IMR-90 (cell line): ENCODE data around the gene THBS4. TPM values are rescaled to one million over a fixed set of nuclear protein-coding genes. Genes with fewer than 3 reads are reported as not detected.
A peak's percentile ranks its signal among the peaks of the same experiment; 100 is the strongest.

Experiments
- ATAC-seq: fragments of 200-7000 bp; cut with Tn5 transposase; 2 replicates; pipeline ENCODE4 v1.9.1; 2020; ENCODE audit warnings: low read depth, mild to moderate bottlenecking, moderate library complexity
- BruUV-seq: library from RNA; stranded (reverse); fragments of 400-500 nt; replicated peaks from 2 replicates; lab custom pipeline; 2021; lab: Mats Ljungman, UMichigan
- CTCF ChIA-PET: fragments of 300-600 bp; formaldehyde crosslinking; extraction: SDS; loops from one replicate; lab custom pipeline; 2021; ENCODE audit warnings: antibody characterized with exemption; lab: Yijun Ruan, JAX
- POLR2A ChIA-PET: fragments of 300-600 bp; sonication (Branson Sonifier 250); formaldehyde crosslinking; loops from one replicate; lab custom pipeline; 2022; ENCODE audit warnings: antibody characterized with exemption; ENCODE audit not compliant: unreplicated experiment; lab: Charles Lee
- DNase-seq: peaks from one replicate; pipeline ENCODE4 v3.0.0; 2013
- H2AFZ ChIP-seq: replicated peaks from 2 replicates; pipeline ENCODE3; 2013; ENCODE audit warnings: low read length, mild to moderate bottlenecking; ENCODE audit not compliant: poor library complexity
- H2AK5ac ChIP-seq: 2 replicates; pipeline ENCODE4 v1.6.1; 2013; ENCODE audit warnings: low read depth, low read length, inconsistent platforms
- H2AK9ac ChIP-seq: replicated peaks from 2 replicates; pipeline ENCODE3; 2013; ENCODE audit warnings: mild to moderate bottlenecking, low read depth, low read length, moderate library complexity; ENCODE audit not compliant: poor library complexity
- H2BK120ac ChIP-seq: 2 replicates; pipeline ENCODE4 v1.6.1; 2013; ENCODE audit warnings: low read depth, low read length, inconsistent platforms
- H2BK15ac ChIP-seq: 3 replicates; pipeline ENCODE4 v1.6.1; 2013; ENCODE audit warnings: low read depth, low read length, inconsistent platforms
- H2BK20ac ChIP-seq: 2 replicates; pipeline ENCODE4 v1.6.1; 2013; ENCODE audit warnings: low read depth, mild to moderate bottlenecking, inconsistent platforms, low read length, moderate library complexity
- H2BK5ac ChIP-seq: 2 replicates; pipeline ENCODE4 v1.6.1; 2013; ENCODE audit warnings: mild to moderate bottlenecking, low read depth, low read length, inconsistent platforms; ENCODE audit not compliant: poor library complexity, severe bottlenecking
- H3K14ac ChIP-seq: replicated peaks from 2 replicates; pipeline ENCODE4 v1.6.1; 2013; ENCODE audit warnings: low read depth, low read length, inconsistent platforms
- H3K18ac ChIP-seq: 2 replicates; pipeline ENCODE4 v1.6.1; 2013; ENCODE audit warnings: low read depth, low read length, control low read depth
- H3K23ac ChIP-seq: 2 replicates; pipeline ENCODE4 v1.6.1; 2013; ENCODE audit warnings: low read depth, low read length, inconsistent platforms
- H3K27ac ChIP-seq: 2 replicates; pipeline ENCODE4 v1.5.1; 2013; ENCODE audit warnings: mild to moderate bottlenecking, control low read depth, low read length; ENCODE audit not compliant: insufficient read depth
- H3K27me3 ChIP-seq: 2 replicates; pipeline ENCODE4 v1.6.1; 2013; ENCODE audit warnings: low read length; ENCODE audit not compliant: control insufficient read depth, insufficient read depth
- H3K36me3 ChIP-seq: 2 replicates; pipeline ENCODE4 v1.6.1; 2013; ENCODE audit warnings: low read length, mixed read lengths; ENCODE audit not compliant: control insufficient read depth, insufficient read depth
- H3K4ac ChIP-seq: 2 replicates; pipeline ENCODE4 v1.6.1; 2013; ENCODE audit warnings: low read depth, low read length, inconsistent platforms
- H3K4me1 ChIP-seq: 2 replicates; pipeline ENCODE4 v1.6.1; 2013; ENCODE audit warnings: low read length, mixed read lengths; ENCODE audit not compliant: control insufficient read depth, insufficient read depth
- H3K4me2 ChIP-seq: 2 replicates; pipeline ENCODE4 v1.6.1; 2013; ENCODE audit warnings: low read depth, mild to moderate bottlenecking, control low read depth, low read length, moderate library complexity
- H3K4me3 ChIP-seq: 2 replicates; pipeline ENCODE4 v1.5.1; 2013; ENCODE audit warnings: low read depth, mild to moderate bottlenecking, control low read depth, low read length, moderate library complexity; ENCODE audit not compliant: insufficient read depth
- H3K56ac ChIP-seq: 2 replicates; pipeline ENCODE4 v1.6.1; 2013; ENCODE audit warnings: low read length, inconsistent platforms; ENCODE audit not compliant: insufficient read depth; ENCODE audit errors: extremely low read depth
- H3K79me1 ChIP-seq, 2 experiments: 2 replicates each; pipeline ENCODE4 v1.6.1; 2013; ENCODE audit warnings: low read length in 2 of 2, inconsistent platforms in 1 of 2, low read depth in 1 of 2
- H3K9ac ChIP-seq: 2 replicates; pipeline ENCODE4 v1.6.1; 2013; ENCODE audit warnings: low read depth, low read length, control low read depth
- H3K9me1 ChIP-seq: 2 replicates; pipeline ENCODE4 v1.6.1; 2013; ENCODE audit warnings: low read length, inconsistent platforms; ENCODE audit not compliant: insufficient read depth
- H3K9me3 ChIP-seq: 2 replicates; pipeline ENCODE4 v1.6.1; 2013; ENCODE audit warnings: low read length; ENCODE audit not compliant: control insufficient read depth, insufficient read depth
- H4K20me1 ChIP-seq: 2 replicates; pipeline ENCODE4 v1.6.1; 2013; ENCODE audit warnings: low read length, inconsistent platforms; ENCODE audit not compliant: insufficient read depth
- H4K5ac ChIP-seq: 2 replicates; pipeline ENCODE4 v1.6.1; 2013; ENCODE audit warnings: mild to moderate bottlenecking, low read depth, low read length, control low read depth
- H4K8ac ChIP-seq, 2 experiments: 2 replicates each; pipeline ENCODE4 v1.6.1; 2013; ENCODE audit warnings: low read depth in 2 of 2, low read length in 2 of 2, control low read depth in 1 of 2, inconsistent platforms in 1 of 2
- H4K91ac ChIP-seq: 2 replicates; pipeline ENCODE4 v1.6.1; 2013; ENCODE audit warnings: low read depth, low read length, inconsistent platforms; ENCODE audit not compliant: insufficient read depth
- MAFK ChIP-seq: IDR thresholded peaks from 2 replicates; pipeline ENCODE4 v1.6.1; 2012; ENCODE audit warnings: low read depth, low read length, improper control_type of control experiment
- WGBS, 2 experiments: methylation state at CpG; one replicate each; pipeline versions ENCODE4 v1.1.5 to v1.1.7; 2013; ENCODE audit warnings: missing lambda C conversion rate in 2 of 2; ENCODE audit not compliant: insufficient read length in 1 of 2; ENCODE audit errors: extremely low coverage in 2 of 2; 5-methylcytosine and 5-hydroxymethylcytosine counted together
- dilution Hi-C: fragments of 300-500 bp; cut with HindIII; formaldehyde crosslinking; loops from one replicate; pipeline ENCODE4 v1.14.3; 2018; ENCODE audit warnings: low sequenced_read_pairs; ENCODE audit not compliant: unreplicated experiment
- in situ Hi-C: fragments of 300-500 bp; cut with MboI; formaldehyde crosslinking; loops from 3 replicates; pipeline ENCODE4 v1.14.3; 2019; ENCODE audit warnings: low sequenced_read_pairs, inconsistent platforms, mixed read lengths
- intact Hi-C: fragments of 100-400 bp; cut with micrococcal nuclease; formaldehyde crosslinking; loops from 2 replicates; pipeline ENCODE4 v1.10.0; 2022
- polyA plus RNA-seq, 3 experiments: library from polyadenylated mRNA; depleted of rRNA; stranded (reverse); fragments of >200 nt; gene quantifications; 2 replicates each; pipeline ENCODE4 v1.2.3, GENCODE V29; 2012; ENCODE audit warnings: low replicate concordance in 1 of 3
- total RNA-seq: library from RNA; depleted of rRNA; stranded (reverse); fragments of >200 nt; gene quantifications from 2 replicates; pipeline ENCODE4 v1.2.3, GENCODE V29; 2012
- TF ChIP-seq, protein P1 (sequence below): fragments of 150-350 bp; IDR thresholded peaks from 2 replicates; pipeline ENCODE4 v1.6.1; 2017; ENCODE audit warnings: mild to moderate bottlenecking, antibody characterized with exemption, low read length, low read depth

The THBS4 gene
- total and polyA plus RNA-seq, 2 of the 4 experiments (the other 2 are of a cell fraction) = 0.90 to 0.92 TPM

DNA sequence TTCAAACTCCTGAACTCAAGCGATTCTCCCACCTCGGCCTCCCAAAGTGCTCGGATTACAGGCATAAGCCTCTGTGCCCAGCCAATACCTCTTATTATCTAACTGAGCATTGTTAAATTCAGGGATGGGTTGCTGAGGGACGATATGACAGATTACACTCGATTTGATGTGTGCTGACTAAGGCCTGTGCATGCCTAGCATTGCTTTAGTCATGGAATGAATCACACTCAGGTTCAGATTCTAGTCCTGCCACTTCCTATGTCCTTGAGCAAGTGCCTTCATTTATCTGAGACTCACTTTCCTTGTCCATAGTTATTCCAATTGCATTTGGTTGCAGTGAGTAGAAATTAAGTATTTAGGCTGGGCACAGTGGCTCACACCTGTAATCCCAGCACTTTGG lies 19.5 kb downstream of the THBS4 start:
- peaks cover 3% of the 10 kb centered on the region; the same call in 1 of the 2 replicates for H3K9me1 ChIP-seq
- H2AFZ ChIP-seq = no peak overlapping the region
- ChIA-PET POLR2A (no interaction called here), CTCF (no interaction called here)
- H3K18ac ChIP-seq = no peak overlapping the region
- in situ Hi-C loops (no loop called here), intact Hi-C loops (no loop called here), dilution Hi-C loops (no loop called here)
- no peak overlapping the region for H4K91ac ChIP-seq
- BruUV-seq = no TSS peak
- no peaks in the 10 kb centered on the region for H3K36me3 ChIP-seq
- H3K9ac ChIP-seq = no peak overlapping the region
- H3K4me1 ChIP-seq = no peaks in the 10 kb centered on the region
- ATAC-seq (peak; percentile 51; the same call in 1 of the 2 replicates), DNase-seq (peak; percentile 53)
- H3K27ac ChIP-seq = no peak overlapping the region
- H3K56ac ChIP-seq = no peak overlapping the region
- H2BK20ac ChIP-seq = no peak overlapping the region
- H3K23ac ChIP-seq = no peak overlapping the region
- TF ChIP-seq, protein P1, sequence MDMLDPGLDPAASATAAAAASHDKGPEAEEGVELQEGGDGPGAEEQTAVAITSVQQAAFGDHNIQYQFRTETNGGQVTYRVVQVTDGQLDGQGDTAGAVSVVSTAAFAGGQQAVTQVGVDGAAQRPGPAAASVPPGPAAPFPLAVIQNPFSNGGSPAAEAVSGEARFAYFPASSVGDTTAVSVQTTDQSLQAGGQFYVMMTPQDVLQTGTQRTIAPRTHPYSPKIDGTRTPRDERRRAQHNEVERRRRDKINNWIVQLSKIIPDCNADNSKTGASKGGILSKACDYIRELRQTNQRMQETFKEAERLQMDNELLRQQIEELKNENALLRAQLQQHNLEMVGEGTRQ = no peak
- peak; percentile 38; the same call in 1 of the 2 replicates for TF ChIP-seq MAFK
- H3K4me3 ChIP-seq = no peak overlapping the region
- H2AK5ac ChIP-seq = no peak overlapping the region
- no peak overlapping the region for H3K4ac ChIP-seq
- WGBS, 2 experiments = no CpG with 5 or more reads among the region's 5 CpGs
- no peaks in the 10 kb centered on the region for H3K79me1 ChIP-seq
- no peak overlapping the region for H4K8ac ChIP-seq
- H2BK5ac ChIP-seq = no peak overlapping the region
- peaks cover 10% of the 10 kb centered on the region for H3K27me3 ChIP-seq
- H3K9me3 ChIP-seq = no peaks in the 10 kb centered on the region
- no peaks in the 10 kb centered on the region for H4K20me1 ChIP-seq
- no peak overlapping the region for H3K4me2 ChIP-seq
- no peak overlapping the region for H2AK9ac ChIP-seq
- no peak overlapping the region for H4K5ac ChIP-seq
- no peak overlapping the region for H3K14ac ChIP-seq
- H2BK120ac ChIP-seq = no peak overlapping the region
- no peak overlapping the region for H2BK15ac ChIP-seq
